Ovary (tissue), 3 donors: ENCODE results near the gene GUCA1C.

ENCODE experiments used
- POLR2A ChIP-seq: fragments of 450-650 bp; IDR thresholded peaks from one replicate; pipeline ENCODE4 v1.6.1; 2017; ENCODE audit warnings: antibody characterized with exemption, mild to moderate bottlenecking, moderate library complexity
- TF ChIP-seq, protein P1 (sequence below), 3 donors: fragments of 450-650 bp in 2 of 3; fragments of 200-600 bp in 1 of 3; IDR thresholded peaks; one replicate each; pipeline versions ENCODE4 v1.5.1 to v1.8.0; 2016 to 2022; ENCODE audit warnings: antibody characterized with exemption in 3 of 3, mild to moderate bottlenecking in 1 of 3
- donor health status: DM: no; HTN: no; CAD: no.

DNA sequence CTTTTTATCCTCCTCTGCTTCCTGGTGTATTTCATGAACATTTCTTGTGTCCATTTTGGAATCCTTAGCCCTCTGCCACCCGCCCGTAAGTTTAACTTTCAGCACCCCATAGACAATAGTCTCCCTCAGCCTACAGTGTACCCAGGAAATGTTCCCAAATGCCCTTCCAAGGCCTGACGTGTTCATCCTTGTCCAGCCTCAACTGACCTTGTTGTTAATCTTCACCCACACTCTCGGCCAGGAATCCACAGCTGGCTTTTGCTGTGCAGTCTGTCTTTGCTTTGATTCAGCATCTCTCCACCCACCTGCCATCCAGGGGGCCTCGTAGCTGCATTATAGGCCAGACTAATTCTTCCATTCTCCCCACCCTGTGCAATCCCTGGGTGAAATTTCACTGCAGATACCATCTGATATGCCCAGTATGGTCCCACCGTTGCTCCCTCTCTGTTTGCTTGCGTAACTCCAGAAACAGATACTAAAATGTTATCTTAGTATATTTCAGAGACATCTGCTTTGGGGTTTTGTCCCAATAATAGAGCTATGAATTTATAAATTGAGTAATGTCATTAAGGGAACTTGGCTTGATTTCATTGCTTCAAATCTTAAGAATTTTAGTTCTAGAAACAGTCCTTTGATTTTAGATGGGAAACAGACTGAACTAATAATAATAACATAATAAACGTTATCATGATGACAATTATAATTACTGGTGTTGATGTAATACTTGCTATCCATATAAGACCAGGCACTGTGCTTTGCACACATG, 16.6 kb downstream of the GUCA1C start:
- TF ChIP-seq, protein P1, sequence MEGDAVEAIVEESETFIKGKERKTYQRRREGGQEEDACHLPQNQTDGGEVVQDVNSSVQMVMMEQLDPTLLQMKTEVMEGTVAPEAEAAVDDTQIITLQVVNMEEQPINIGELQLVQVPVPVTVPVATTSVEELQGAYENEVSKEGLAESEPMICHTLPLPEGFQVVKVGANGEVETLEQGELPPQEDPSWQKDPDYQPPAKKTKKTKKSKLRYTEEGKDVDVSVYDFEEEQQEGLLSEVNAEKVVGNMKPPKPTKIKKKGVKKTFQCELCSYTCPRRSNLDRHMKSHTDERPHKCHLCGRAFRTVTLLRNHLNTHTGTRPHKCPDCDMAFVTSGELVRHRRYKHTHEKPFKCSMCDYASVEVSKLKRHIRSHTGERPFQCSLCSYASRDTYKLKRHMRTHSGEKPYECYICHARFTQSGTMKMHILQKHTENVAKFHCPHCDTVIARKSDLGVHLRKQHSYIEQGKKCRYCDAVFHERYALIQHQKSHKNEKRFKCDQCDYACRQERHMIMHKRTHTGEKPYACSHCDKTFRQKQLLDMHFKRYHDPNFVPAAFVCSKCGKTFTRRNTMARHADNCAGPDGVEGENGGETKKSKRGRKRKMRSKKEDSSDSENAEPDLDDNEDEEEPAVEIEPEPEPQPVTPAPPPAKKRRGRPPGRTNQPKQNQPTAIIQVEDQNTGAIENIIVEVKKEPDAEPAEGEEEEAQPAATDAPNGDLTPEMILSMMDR (IDR thresholded peaks at IDR 0.05) = no peak
- no peak for TF ChIP-seq POLR2A
